GM18526 (cell line): ENCODE results near the gene HLA-DMB.

Experiments
- POLR2A ChIP-seq: IDR thresholded peaks from 3 replicates; pipeline ENCODE4 v1.6.1; 2011; ENCODE audit not compliant: insufficient read length; ENCODE audit errors: extremely low read depth

Gene HLA-DMB

DNA sequence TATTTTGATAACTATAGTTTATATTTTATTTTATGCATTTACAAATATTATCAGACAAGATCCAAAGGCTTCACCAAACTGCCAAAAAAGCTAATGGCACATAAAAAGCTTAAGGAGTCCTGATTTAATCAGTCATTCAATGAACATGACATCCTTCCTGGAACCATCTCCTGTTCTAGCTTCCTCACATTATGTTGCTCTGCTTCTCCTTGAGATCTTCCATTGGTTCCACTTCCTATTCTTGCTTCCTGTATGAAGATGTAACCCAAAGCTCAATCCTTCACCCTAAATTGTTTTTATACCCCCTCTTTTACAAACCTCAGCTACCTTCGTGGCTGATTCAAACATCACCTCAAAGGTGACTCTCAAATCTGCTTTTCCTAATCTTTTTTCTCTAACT is 23.0 kb upstream of the HLA-DMB start:
- no peak for TF ChIP-seq POLR2A

DNA sequence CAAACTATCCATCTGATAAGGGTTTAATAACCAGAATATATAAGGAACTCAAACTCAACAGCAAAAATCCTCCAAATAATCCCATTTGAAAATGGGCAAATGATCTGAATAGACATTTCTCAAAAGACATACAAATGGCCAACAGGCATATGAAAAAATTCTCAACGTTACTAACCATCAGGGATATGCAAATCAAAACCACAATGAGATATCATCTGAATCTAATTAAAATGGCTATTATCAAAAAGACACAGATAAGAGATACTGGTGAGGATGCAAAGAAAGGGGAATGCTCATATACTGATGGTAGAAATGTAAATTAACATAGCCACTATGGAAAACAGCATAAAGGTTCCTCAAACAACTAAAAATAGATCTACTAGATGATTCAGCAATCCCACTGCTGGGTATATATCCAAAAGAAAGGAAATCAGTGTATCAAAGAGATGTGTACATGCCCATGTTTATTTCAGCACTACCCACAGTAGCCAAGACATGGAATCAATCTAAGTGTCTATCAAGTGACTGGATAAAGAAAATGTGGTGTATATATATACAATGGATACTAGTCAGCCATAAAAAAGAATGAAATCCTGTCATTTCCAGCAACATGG is 21.5 kb upstream of the HLA-DMB start:
- no peak for TF ChIP-seq POLR2A

DNA sequence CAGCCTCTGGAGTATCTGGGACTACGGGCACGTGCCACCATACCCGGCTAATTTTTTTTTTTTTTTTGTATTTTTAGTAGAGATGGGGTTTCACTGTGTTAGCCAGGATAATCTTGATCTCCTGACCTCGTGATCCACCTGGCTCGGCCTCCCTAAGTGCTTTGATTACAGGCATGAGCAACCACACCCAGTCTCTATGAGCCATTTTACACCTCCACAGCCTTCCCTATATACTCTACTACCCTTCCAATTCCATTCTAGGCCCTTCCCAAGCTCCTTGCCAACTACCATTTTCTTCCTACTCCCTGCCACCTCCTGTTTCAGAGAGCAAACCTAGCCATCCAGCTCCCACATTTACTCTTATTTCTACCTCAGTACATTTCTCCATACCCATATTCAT is 19.7 kb upstream of the HLA-DMB start:
- no peak for TF ChIP-seq POLR2A

DNA sequence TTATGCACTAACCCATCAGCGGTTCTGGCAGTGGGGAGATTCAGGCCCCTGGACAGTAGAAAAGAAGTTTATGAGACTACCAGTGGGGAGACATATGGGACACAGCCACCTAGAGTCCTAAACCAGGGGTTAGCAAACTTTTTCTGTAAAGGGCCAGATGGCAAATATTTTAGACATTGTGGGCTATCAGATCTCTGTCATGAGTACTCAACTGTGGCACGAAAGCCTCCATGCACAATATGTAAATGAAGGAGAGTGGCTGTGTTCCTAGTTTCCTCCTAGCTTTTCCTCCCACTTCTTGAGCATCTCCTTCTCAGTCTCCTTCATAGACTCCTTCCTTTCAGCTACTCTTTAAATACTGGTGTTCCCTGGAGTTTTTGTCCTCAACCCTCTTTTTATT is 15.3 kb upstream of the HLA-DMB start:
- TF ChIP-seq POLR2A: no peak

DNA sequence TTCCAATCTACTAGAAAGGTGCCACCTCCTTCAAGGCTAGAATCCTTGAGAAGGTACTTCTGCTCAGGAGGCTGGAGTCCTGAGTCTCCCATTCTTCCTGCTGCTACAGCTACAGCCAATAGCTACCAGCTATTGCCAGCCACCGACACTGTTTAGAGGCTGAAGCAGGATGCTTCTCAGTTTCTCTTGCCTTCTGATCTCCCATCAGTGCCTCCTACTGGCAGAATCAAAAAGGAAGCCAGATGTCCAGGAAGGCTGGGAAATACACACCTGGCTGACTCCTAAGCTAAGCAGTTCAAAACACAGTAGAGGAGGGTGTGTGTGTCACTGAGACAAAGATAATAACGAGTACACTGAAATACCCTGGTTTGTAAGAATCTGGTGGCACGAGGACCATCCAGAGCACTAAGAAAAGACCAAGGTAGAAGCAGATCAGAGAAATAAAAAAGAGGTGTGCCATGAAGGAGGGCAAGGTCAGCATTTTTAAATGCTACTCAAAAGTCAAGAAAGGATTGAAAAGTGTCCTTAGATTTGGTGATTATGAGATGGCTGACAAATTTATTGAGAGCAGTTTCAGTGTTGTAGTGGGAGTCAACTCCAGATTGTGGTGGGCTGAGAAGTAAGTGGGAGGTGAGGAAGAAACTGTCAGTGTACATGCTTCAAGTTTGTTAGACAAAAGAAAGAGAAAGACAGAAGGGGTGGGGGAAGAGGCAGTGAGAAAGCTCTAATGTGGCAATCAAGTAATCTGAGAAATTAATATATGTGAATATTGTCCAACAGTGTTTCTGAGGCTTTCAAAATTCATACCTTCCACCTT is 14.4 kb upstream of the HLA-DMB start:
- no peak for TF ChIP-seq POLR2A

DNA sequence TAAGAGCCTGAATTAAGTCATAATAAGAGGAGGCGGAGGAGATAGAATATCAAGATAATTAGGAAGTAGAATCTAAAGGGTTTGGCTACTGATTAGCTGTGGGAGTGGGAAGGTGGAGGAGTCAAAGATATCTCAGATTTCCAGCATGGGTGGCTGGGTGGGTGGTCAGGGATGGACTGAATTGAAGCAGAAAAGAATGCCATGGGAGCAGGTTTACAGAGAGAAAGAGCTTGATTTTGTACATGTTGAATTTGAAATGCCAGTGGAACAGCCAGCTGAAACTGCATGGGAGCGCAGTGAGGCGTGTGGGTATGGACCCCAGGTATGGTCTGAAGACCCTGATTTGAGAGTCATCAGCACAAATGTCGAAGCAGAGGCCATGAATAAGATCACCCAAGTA is 13.4 kb upstream of the HLA-DMB start:
- TF ChIP-seq POLR2A: no peak

DNA sequence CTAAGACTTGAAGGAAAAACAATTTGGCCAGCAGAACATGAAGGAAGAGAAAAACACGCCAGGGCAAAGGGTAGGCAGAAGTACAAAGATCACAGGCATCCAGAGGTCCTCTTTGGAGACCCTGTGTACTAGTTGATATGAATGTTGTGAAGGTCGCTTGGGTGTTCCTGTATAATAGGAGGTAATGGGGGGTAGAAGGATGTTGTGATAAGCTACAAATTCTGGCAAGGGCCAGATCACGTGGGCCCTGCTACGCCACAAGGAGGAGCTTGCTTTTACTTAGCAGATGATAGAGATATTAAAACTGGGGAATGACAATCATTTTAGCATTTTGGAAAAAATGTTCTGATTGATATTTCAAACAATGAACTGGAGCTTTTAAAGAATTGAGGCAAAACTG is 12.9 kb upstream of the HLA-DMB start:
- TF ChIP-seq POLR2A: no peak

DNA sequence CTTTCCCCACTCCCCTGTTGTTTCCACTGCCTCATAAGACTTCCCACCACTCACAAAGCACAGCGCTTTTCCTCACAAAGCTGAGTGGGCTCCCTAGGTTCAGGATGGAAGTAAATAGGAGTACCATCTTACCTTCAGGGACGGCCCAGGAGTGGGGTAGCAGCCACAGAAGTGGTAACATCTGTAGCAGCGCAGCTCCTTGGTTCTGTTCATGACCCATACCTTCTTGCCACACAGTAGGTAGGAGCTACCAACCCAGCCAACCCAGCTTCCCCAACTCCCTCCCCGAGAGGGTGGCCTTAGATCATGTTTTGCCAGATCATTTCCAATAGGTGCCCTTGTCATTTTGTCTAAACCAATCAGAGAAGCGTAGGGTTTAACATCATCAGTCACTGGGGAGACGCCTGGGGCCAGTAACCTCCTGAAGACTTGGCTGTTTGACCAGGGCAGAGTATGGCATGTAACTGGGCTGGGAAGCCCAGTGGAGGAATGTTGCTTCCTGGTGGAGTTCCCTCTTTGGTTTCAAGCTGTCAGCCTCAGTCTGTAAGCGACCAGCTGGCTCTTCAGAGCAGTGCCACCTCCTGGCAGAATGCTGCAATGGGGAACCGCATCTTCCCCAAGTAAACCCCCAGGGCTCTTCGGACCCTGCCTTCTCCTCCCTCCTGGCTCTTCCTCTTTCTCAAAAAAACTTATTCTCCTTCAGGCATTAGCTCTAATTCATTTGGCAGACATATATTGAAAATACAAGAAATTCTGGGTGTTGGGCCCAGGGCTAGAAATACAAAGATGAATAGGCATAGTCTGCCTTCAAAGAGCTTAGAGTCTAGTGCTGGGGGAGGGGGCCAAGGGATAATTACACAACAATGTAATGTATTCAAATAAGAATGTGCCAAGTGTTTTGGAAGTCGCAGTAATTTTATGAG is 12.2 kb upstream of the HLA-DMB start, which contains the start of gene HLA-DMA:
TSS of gene HLA-DMA (minus strand) at position 281 of the 923 bp plus-strand sequence. CDS start at position 220, 61 bp downstream.
- peak; percentile 95 for TF ChIP-seq POLR2A

DNA sequence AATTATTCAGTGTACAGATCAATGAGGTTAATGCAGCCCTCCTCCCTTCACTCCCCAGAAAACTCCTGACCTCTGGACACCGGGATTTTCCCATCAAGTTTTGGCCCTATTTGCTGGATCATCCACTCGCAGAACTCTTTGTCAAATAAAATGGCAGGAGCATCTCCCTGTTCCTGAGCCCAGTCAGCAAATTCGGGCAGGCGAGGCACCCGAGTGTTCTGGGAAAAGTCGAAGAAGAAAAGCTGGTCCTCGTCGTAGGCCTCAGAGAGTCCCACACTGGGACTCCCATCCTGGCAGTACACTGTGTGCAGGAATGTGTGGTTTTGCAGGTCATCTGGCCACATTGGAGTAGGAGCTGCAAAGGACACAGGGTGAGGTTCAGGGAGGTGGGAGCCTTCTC is 9.6 kb upstream of the HLA-DMB start:
- TF ChIP-seq POLR2A: no peak

DNA sequence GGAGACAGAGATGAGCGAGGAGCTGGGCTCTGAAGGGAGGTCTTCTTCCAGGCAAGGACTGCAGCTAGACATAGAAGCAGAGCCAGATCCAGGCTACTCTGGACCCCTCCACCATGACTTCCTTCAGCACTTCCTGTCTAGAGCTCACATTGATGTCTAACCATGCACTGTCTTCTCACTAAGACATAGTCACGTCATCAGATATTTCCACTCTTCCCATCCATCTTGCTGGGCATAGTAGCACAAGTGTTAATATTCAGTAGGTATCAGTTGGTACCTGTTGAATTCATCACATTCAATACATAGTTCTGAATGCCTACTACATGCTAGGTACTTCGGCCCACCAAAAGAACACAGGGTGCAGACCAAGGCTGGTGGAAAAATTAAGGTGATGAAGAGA is 9.2 kb upstream of the HLA-DMB start:
- no peak for TF ChIP-seq POLR2A

DNA sequence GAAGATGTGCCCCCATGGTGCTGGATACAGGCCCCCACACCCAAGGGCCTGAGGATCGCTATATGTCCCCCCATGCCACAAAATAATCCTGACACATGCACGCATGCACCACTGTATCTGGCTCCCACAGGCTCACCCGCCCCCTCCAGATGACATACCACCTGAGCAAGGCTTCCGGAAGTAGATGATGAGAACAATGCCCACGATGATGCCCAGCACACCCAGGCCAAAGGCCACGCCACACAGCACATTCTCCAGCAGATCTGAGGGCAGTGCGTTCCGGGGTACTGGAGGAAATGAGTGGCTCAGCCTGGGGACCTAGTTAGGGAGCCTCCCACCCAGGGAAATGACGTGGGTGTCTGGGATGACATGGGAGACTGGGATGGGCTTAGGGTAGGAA is 8.3 kb upstream of the HLA-DMB start:
- peak; percentile 7 for TF ChIP-seq POLR2A

DNA sequence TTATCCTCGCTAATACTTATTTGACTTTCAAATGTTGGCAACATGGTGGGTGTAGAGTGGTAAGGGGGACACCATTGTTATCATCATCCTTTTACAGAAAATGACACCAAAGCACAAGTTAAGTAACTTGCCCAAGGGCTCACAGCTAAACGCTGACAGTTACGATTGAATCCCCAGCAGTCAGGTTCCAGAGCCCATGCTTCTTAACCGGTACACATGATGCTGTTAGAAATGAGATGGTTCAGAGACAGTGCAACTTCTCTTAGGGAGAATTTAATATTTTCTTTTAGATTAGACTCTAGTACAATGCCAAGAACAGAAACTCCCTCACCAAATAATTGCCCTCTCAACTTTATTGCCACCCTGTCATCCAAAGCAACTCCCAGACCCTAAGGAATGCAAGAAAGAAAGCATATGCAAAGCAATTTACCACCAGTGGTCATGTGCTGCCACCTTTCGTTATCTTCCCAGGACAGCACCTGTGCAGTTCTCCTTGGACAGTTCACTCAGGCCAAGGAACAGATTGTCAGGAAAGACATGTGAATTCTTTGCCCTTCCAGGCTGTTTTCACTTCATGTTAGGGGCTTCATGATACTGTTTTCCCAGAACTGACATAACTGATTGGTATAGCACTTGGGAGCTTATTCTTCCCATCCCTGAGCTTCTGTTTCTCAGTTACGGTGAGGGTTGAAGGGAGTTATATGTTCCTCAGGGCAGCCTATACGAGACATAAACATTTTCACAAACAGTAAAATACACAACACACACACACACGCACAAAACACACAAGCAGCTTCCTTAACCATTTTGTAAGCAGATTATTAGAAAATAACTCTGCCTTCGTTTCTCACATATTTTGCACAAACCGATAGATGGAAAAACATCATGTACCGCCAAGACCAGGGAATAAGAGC is 7.0 kb upstream of the HLA-DMB start:
- TF ChIP-seq POLR2A: no peak

DNA sequence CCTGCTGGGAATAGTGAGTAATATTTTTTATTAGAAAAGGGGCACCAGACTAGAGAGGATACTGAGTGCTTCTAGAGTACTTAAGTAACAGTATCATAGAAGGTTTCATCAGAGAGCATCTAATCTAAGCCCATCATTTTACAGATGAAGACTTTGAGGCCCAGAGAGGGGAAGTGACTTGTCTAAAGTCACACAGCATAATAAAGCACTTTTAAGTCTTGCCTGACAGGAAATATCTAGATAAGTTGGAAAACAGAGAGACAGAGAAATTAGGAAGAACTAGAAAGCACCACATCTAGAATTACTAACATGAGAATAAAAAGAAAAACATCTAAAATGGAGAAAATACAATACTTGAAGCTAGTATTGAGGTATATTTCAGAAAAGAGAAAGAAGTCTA is 6.1 kb upstream of the HLA-DMB start:
- no peak for TF ChIP-seq POLR2A

DNA sequence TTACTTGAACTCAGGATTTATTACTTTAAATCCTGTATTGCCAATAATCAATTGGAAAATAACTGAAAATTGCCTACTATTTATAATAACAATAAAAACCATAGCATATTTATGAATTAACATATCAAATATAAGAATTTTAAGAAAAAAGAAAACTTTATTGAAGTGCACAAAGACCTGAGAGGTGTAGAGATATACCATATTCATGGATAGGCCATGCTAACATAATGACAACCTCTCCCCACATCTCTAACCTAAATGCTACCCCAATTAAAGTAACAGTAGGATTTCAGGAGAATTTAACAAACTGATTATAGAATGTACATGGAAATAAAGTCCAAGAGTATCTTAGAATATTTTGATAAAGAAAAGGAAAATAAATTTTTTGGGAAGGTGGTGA is 5.1 kb upstream of the HLA-DMB start:
- no peak for TF ChIP-seq POLR2A
